Colonic mucosa (tissue), 4 donors: ENCODE data around the gene OR1F1. TPM values are rescaled to one million over a fixed set of nuclear protein-coding genes. Genes with fewer than 3 reads are reported as not detected.

ENCODE experiments used
- DNase-seq: peaks from one replicate; pipeline ENCODE4 v3.0.0-alpha.2; 2020
- H3K27ac ChIP-seq: fragments of 200-600 bp; one replicate; pipeline ENCODE4 v1.8.0; 2021
- H3K27me3 ChIP-seq: fragments of 200-600 bp; one replicate; pipeline ENCODE4 v1.8.0; 2021
- H3K36me3 ChIP-seq: fragments of 200-600 bp; one replicate; pipeline ENCODE4 v1.8.0; 2021
- H3K4me1 ChIP-seq: fragments of 200-600 bp; one replicate; pipeline ENCODE4 v1.8.0; 2021; ENCODE audit warnings: mild to moderate bottlenecking
- H3K4me3 ChIP-seq: fragments of 200-600 bp; one replicate; pipeline ENCODE4 v1.8.0; 2021
- H3K9ac ChIP-seq, 2 donors: one replicate each; pipeline ENCODE4 v1.7.0; 2013; ENCODE audit warnings: control low read depth in 2 of 2, low read depth in 2 of 2, low read length in 2 of 2
- H3K9me3 ChIP-seq: fragments of 200-600 bp; one replicate; pipeline ENCODE4 v1.8.0; 2021
- intact Hi-C: fragments of 100-400 bp; cut with DNase I; formaldehyde crosslinking; loops from one replicate; pipeline ENCODE4 v1.14.1; 2022
- total RNA-seq, 2 donors: library from RNA; stranded (reverse); fragmentation: NEBNext Ultra II Directional in 1 of 2; extraction: Animal tissue kit (Norgen Biotek cat#: 25700) in 1 of 2; gene quantifications; one replicate each; pipeline ENCODE4 v1.2.1, GENCODE V29; 2021
- TF ChIP-seq, protein P1 (sequence below): fragments of 200-600 bp; IDR thresholded peaks from one replicate; pipeline ENCODE4 v1.8.0; 2022; ENCODE audit warnings: antibody characterized with exemption, mild to moderate bottlenecking
- donor health status: healthy.
- donor health status: DM: no; HTN: no; CAD: no.
- donor health status: DM: no; HTN: no; CAD: no.

OR1F1 gene
- total RNA-seq, 2 donors from 2014 or later, result not detected

DNA sequence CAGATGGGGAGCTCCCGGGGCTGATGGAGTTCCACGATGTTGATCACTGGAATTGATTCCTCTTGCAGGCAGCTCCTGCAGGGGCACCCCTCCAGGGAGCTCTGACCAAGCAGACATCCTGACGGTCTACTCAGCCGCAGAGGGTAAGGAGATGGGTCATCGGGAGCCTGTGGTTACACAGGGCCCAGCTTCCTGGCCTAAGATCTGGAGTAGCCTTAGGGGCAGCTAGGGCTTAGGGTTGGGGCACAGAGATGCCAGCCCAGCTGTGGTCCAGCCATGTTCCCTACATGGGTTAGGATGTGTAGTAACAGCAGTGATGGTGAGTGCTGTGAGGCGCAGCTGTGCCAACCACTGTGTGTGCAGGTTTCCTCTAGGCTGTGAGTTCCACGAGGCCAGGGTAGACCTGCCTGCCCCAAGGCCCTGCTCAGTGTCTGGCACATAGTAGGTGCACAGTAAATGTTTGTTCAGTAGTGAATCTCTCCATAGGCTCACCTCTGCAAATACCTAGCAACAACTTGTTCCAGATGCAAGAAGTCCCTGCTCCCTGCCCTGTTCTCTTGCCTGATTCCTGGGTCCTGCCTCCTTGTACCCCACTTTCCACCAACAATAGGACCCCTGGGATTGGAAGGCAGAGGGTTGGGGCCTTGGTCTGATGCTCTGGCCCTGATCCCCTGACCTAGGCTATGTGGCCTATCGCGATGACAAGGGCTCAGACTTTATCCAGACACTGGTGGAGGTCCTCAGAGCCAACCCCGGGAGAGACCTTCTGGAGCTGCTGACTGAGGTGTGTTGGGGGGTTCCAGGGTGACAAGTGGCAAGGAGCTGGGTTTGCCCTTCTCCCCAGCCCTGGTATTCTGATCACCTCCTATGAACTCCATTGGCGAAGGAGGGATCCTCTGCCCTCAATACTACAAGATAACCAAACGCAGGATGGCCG lies 39.5 kb upstream of the OR1F1 start:
- Histone ChIP-seq H3K9ac (no peak overlapping the region), H3K27ac (no peak overlapping the region), H3K4me3 (no peak overlapping the region), H3K9me3 (no peaks in the 10 kb centered on the region), H3K27me3 (no peaks in the 10 kb centered on the region), H3K36me3 (no peaks in the 10 kb centered on the region), H3K4me1 (peaks cover 5% of the 10 kb centered on the region)
- TF ChIP-seq, protein P1, sequence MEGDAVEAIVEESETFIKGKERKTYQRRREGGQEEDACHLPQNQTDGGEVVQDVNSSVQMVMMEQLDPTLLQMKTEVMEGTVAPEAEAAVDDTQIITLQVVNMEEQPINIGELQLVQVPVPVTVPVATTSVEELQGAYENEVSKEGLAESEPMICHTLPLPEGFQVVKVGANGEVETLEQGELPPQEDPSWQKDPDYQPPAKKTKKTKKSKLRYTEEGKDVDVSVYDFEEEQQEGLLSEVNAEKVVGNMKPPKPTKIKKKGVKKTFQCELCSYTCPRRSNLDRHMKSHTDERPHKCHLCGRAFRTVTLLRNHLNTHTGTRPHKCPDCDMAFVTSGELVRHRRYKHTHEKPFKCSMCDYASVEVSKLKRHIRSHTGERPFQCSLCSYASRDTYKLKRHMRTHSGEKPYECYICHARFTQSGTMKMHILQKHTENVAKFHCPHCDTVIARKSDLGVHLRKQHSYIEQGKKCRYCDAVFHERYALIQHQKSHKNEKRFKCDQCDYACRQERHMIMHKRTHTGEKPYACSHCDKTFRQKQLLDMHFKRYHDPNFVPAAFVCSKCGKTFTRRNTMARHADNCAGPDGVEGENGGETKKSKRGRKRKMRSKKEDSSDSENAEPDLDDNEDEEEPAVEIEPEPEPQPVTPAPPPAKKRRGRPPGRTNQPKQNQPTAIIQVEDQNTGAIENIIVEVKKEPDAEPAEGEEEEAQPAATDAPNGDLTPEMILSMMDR, result no peak
- intact Hi-C loops, result no loop called here
- no peak for DNase-seq

DNA sequence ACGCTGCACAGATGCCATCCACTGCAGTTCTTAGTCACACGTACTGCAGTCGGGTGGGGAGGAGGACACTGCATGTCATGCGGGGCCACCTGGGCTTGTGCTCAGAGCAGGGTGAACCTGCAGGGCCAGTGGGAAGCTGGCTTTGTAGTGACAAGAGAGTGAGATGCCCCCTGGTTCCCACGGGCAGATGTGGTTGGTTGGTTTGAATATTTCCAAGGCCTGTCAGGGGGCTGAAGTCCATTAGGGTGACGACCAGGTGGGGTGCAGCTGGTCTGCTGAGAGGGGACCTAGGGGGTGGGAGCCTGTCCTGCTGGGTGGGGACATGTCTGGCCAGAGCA lies 38.8 kb upstream of the OR1F1 start:
- Histone ChIP-seq H3K36me3 (no peaks in the 10 kb centered on the region), H3K27me3 (no peaks in the 10 kb centered on the region), H3K4me1 (peaks cover 5% of the 10 kb centered on the region), H3K9me3 (no peaks in the 10 kb centered on the region), H3K27ac (peak overlapping the region; percentile 78), H3K4me3 (peak overlapping the region; percentile 48), H3K9ac (peak overlapping the region in 1 of 2 donors; percentile 89)
- intact Hi-C loops, result no loop called here
- TF ChIP-seq, protein P1, result no peak
- no peak for DNase-seq

DNA sequence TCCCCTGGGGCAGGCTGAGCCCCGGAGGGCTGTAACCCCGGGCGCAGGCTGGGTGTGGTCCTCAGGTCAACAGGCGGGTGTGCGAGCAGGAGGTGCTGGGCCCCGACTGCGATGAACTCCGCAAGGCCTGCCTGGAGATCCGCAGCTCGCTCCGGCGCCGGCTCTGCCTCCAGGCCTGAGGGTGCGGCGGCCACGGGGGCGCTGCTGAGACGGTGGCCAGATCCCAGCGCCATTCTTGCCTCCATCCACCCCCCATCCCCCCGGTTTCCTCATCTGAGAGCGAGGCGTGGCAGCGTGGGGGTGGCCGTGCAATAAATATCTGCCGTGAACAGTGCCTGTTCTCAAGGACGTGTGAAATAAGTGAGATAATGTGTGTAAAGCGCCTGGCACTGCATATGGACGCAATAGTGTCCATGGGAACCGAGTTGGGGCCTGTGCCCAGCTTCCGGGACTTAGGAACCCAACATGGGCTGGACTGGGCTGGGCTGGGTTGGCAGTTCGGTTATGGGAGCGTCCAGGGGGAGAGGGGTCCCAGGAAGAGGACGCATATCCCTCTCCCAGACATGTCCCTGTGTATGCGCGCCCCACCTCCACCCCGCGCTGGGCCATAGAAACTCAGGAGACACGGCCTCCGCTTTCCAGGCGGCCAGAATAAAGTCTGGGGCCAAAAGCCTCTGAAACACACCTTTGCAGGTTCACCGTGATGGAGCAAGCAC lies 38.2 kb upstream of the OR1F1 start:
- Histone ChIP-seq H3K27me3 (no peaks in the 10 kb centered on the region), H3K27ac (peak overlapping the region; percentile 78), H3K4me1 (peaks cover 5% of the 10 kb centered on the region), H3K4me3 (peak overlapping the region; percentile 48), H3K9ac (peak overlapping the region; percentile 77 to 89), H3K9me3 (no peaks in the 10 kb centered on the region), H3K36me3 (no peaks in the 10 kb centered on the region)
- TF ChIP-seq, protein P1, result peak; percentile 35
- intact Hi-C loops, result no loop called here
- DNase-seq, result peak; percentile 83

DNA sequence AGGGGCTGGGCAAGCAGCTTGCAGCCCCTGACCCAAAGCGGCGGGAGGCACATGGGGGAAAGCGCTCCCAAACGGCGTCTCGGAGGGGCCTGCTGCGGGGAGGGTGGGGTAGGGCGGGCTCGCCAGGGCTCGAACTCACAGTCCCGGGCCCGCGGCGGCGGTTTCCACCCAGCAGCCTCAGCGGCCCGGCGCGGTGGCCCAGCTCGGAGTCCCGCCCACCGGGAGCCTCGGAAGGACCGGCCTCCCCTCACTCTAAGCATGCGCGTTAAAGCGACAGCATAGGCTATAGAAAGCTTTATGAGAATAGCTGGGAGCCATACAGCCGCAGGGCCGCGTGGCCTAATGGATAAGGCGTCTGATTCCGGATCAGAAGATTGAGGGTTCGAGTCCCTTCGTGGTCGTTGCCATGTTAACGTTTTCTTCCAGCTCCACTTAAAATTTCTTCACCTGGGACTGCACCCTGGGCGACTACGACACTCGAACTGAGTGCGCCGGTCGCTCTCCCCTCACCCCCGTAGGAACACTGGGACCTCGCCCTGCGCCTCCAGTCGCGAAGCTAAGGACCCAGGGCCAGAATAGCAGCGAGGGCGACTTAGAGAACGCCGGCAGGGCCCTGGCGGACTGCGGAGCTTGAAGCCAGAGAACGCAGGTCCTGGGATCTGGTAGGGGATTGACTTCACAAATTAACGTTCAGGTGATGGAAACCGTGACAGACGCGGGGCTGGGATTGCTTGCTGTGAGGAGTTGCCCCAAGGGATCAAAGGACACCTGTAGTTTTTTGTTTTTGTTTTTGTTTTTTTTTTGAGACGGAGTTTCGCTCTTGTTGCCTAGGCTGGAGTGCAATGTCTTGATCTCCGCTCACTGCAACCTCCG lies 37.4 kb upstream of the OR1F1 start:
- TF ChIP-seq, protein P1, result no peak
- intact Hi-C loops, result no loop called here
- H3K9ac ChIP-seq, result peak overlapping the region; percentile 77 to 89
- H3K4me1 ChIP-seq, result peaks cover 5% of the 10 kb centered on the region
- H3K27ac ChIP-seq, result peak overlapping the region; percentile 78
- peak overlapping the region; percentile 48 for H3K4me3 ChIP-seq
- no peaks in the 10 kb centered on the region for H3K9me3 ChIP-seq
- peak; percentile 98 for DNase-seq
- H3K27me3 ChIP-seq, result no peaks in the 10 kb centered on the region
- no peaks in the 10 kb centered on the region for H3K36me3 ChIP-seq

DNA sequence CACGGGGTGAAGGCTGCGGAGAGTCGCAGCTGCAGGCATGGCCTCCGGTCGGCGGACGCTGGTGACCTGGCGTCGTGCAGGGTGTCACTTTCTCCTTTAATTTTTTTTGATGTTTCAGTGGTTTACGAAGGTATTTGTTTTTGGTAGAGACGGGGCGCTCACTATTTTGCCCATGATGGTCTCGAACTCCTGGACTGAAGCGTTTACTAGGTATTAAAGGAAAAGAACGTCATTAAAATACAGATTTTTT lies 36.1 kb upstream of the OR1F1 start:
- peak overlapping the region; percentile 5 for H3K27ac ChIP-seq

More for the DNA sequence above, 36.1 kb upstream of the OR1F1 start:
- DNase-seq, result no peak
- H3K9ac ChIP-seq, result peak overlapping the region in 1 of 2 donors; percentile 2
- no peaks in the 10 kb centered on the region for H3K27me3 ChIP-seq
- H3K4me1 ChIP-seq, result peaks cover 5% of the 10 kb centered on the region
- H3K9me3 ChIP-seq, result no peaks in the 10 kb centered on the region
- peak overlapping the region; percentile 29 for H3K4me3 ChIP-seq
- intact Hi-C loops, result no loop called here
- no peaks in the 10 kb centered on the region for H3K36me3 ChIP-seq
- TF ChIP-seq, protein P1, result no peak
